Measurements from ENCODE around the gene SRD5A1.

The SRD5A1 gene

GRCh38 chr5:6608016-6608415 is 25.2 kb upstream of the SRD5A1 start:
- TF ChIP-seq CTCF (IDR thresholded peaks at IDR 0.05), result no peak
- peaks cover 85 to 98% (median 97%) of the 10 kb centered on the region in 3 donors for H3K36me3 ChIP-seq
- no peaks in the 10 kb centered on the region for H3K9me3 ChIP-seq
- H3K27me3 ChIP-seq, result no peaks in the 10 kb centered on the region
- H3K27ac ChIP-seq, result no peak overlapping the region
- no peak overlapping the region for H3K4me3 ChIP-seq
- H3K4me1 ChIP-seq, result no peaks in the 10 kb centered on the region
- no peak for DNase-seq
- intact Hi-C loops (cut with DNase I; ENCODE audit: low total_unique reads), result no loop called here

DNA sequence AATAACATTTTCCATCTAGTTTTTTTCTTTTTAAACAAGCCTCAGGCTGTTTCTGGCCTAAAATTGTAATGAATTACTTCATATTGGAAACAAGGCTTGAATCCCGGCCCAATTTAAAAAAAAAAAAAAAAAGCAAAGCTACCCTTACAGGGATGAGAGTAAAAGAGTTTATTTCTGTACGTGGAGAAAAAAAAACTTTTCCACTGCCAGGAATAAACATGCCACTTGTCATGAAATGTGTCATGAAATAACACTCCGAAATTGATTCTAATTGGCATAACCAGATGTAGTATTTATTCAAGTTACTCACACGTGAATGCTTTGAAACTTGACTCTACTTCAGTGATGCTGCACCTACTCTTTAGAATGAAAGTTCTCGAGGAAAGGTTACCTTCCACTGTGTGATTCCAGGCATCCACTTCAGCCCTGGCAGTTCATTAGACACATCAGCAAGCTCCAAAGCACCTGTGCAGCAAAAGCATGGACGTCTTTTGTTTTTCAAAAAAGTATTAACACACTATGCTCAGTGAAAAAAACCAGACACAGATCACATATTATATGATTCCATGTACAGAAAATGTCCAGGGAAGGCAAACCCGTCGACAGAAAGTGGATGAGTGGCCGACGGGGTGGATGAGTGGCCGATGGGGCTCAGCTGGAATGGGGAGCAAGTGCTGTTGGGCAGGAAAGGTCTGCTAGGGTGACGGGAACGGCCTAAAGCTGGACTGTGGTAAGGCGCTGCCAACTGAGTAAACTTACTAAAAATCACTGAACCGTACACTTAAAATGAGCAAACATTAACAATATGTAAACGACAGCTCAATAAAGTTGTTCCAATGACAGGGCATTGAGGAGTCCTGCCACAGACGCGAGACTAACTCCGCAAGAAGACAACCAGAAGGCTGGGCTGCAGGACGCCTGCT is 21.6 kb upstream of the SRD5A1 start:
- Histone ChIP-seq H3K36me3 (peaks cover 86 to 99% (median 97%) of the 10 kb centered on the region in 3 donors), H3K4me3 (no peak overlapping the region), H3K4me1 (no peaks in the 10 kb centered on the region), H3K9me3 (no peaks in the 10 kb centered on the region), H3K27ac (no peak overlapping the region), H3K27me3 (no peaks in the 10 kb centered on the region)
- no peak for TF ChIP-seq CTCF (IDR thresholded peaks at IDR 0.05)
- intact Hi-C loops (cut with DNase I; ENCODE audit: low total_unique reads), result no loop called here
- DNase-seq, result no peak

- intact Hi-C loops (cut with DNase I; ENCODE audit: low total_unique reads), result no loop called here
- Histone ChIP-seq H3K4me3 (no peak overlapping the region), H3K9me3 (no peaks in the 10 kb centered on the region), H3K27ac (no peak overlapping the region), H3K36me3 (peaks cover 85 to 97% (median 95%) of the 10 kb centered on the region in 3 donors), H3K27me3 (no peaks in the 10 kb centered on the region), H3K4me1 (no peaks in the 10 kb centered on the region)
- no peak for DNase-seq
- TF ChIP-seq CTCF (IDR thresholded peaks at IDR 0.05), result no peak
These were observed 18.0 kb upstream of the SRD5A1 start for GRCh38 chr5:6615034-6615815.

- H3K4me3 ChIP-seq, result no peak overlapping the region
- H3K9me3 ChIP-seq, result no peaks in the 10 kb centered on the region
- H3K27ac ChIP-seq, result no peak overlapping the region
- peaks cover 77 to 99% (median 95%) of the 10 kb centered on the region in 3 donors for H3K36me3 ChIP-seq
- no peak for TF ChIP-seq CTCF (IDR thresholded peaks at IDR 0.05)
- H3K27me3 ChIP-seq, result no peaks in the 10 kb centered on the region
- no peaks in the 10 kb centered on the region for H3K4me1 ChIP-seq
- intact Hi-C loops (cut with DNase I; ENCODE audit: low total_unique reads), result no loop called here
- no peak for DNase-seq
These were observed 16.6 kb upstream of the SRD5A1 start for GRCh38 chr5:6616632-6617031.

DNA sequence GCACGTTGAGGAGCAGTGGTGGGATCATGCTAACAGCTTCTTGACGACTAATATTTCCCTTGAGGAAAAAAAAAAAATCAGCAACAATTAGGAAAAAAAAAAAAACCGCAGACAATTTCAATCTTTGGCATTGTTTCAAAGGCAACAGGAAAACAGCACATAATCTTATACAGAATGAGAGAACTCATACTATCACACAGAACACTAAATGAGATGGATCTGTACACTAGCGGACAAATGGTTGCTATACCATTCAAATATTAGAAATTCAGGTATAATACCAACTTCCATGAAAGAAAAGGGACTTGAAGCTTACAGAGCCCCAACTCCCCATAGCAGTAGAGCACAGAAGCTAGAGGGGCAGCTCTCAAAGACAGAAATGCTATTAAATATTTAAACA is 10.0 kb upstream of the SRD5A1 start:
- Histone ChIP-seq H3K4me1 (no peaks in the 10 kb centered on the region), H3K9me3 (no peaks in the 10 kb centered on the region), H3K27ac (no peak overlapping the region), H3K4me3 (no peak overlapping the region), H3K36me3 (peaks cover 50 to 81% (median 64%) of the 10 kb centered on the region in 3 donors), H3K27me3 (no peaks in the 10 kb centered on the region)
- no peak for DNase-seq
- intact Hi-C loops (cut with DNase I; ENCODE audit: low total_unique reads), result no loop called here
- TF ChIP-seq CTCF (IDR thresholded peaks at IDR 0.05), result no peak

Measured in tibial artery (tissue), 4 donors.